Caco-2 (cell line): ENCODE measurements around the gene RUNDC3A. TPM values are rescaled to one million over a fixed set of nuclear protein-coding genes. Genes with fewer than 3 reads are reported as not detected.

Source experiments
- BruUV-seq: library from RNA; stranded (reverse); fragments of 400-500 nt; replicated peaks from 2 replicates; lab custom pipeline; 2021; lab: Mats Ljungman, UMichigan
- CTCF ChIA-PET: fragments of 300-600 bp; sonication (Branson Sonifier 250); formaldehyde crosslinking; loops from one replicate; lab custom pipeline; 2022; ENCODE audit warnings: antibody characterized with exemption; lab: Charles Lee
- POLR2A ChIA-PET: fragments of 300-600 bp; sonication (Branson Sonifier 250); formaldehyde crosslinking; loops from one replicate; lab custom pipeline; 2022; ENCODE audit warnings: antibody characterized with exemption; lab: Charles Lee
- DNase-seq, 2 experiments: peaks; one replicate each; pipeline versions ENCODE4 v3.0.0 to v3.0.0-alpha.2; 2020 to 2022
- H3K27me3 ChIP-seq: replicated peaks from 2 replicates; pipeline ENCODE4 v1.6.0; 2011; ENCODE audit warnings: low read length; ENCODE audit not compliant: control insufficient read depth, insufficient read depth
- H3K36me3 ChIP-seq: 2 replicates; pipeline ENCODE4 v1.5.1; 2011; ENCODE audit warnings: low read length; ENCODE audit not compliant: control insufficient read depth, insufficient read depth
- H3K4me1 ChIP-seq: fragments of 250-450 bp; sonication (Bioruptor Pico); 2 replicates; pipeline ENCODE4 v1.5.1; 2020; ENCODE audit warnings: mild to moderate bottlenecking
- H3K4me3 ChIP-seq: 2 replicates; pipeline ENCODE4 v1.5.1; 2011; ENCODE audit warnings: low read depth, mild to moderate bottlenecking, control low read depth, low read length
- H3K9me3 ChIP-seq: fragments of 250-450 bp; sonication (Bioruptor Pico); 2 replicates; pipeline ENCODE4 v1.5.1; 2020; ENCODE audit warnings: mild to moderate bottlenecking, moderate library complexity
- H3K27ac Mint-ChIP-seq: one replicate; pipeline ENCODE4 v1.8.0; 2022; ENCODE audit warnings: mixed read lengths; ENCODE audit not compliant: unreplicated experiment
- H3K27me3 Mint-ChIP-seq: one replicate; pipeline ENCODE4 v1.8.0; 2022; ENCODE audit warnings: mixed read lengths; ENCODE audit not compliant: insufficient read depth, unreplicated experiment
- H3K36me3 Mint-ChIP-seq: one replicate; pipeline ENCODE4 v1.8.0; 2022; ENCODE audit warnings: mild to moderate bottlenecking, mixed read lengths; ENCODE audit not compliant: insufficient read depth, unreplicated experiment
- H3K4me1 Mint-ChIP-seq: one replicate; pipeline ENCODE4 v1.8.0; 2022; ENCODE audit warnings: low read depth, mixed read lengths; ENCODE audit not compliant: unreplicated experiment
- H3K4me3 Mint-ChIP-seq: one replicate; pipeline ENCODE4 v1.8.0; 2022; ENCODE audit warnings: mild to moderate bottlenecking, moderate library complexity, mixed read lengths; ENCODE audit not compliant: unreplicated experiment
- H3K9me3 Mint-ChIP-seq: one replicate; pipeline ENCODE4 v1.8.0; 2022; ENCODE audit warnings: mixed read lengths; ENCODE audit not compliant: unreplicated experiment
- intact Hi-C: fragments of 100-400 bp; cut with micrococcal nuclease; formaldehyde crosslinking; loops from one replicate; pipeline ENCODE4 v1.10.0; 2022; ENCODE audit not compliant: unreplicated experiment
- total RNA-seq: library from RNA; stranded (reverse); gene quantifications from 2 replicates; pipeline ENCODE4 v1.2.3, GENCODE V29; 2022
- TF ChIP-seq, protein P1 (sequence below), 2 experiments: fragments of 200-600 bp in 1 of 2; IDR thresholded peaks; 1 replicate in 1 of 2; 2 replicates in 1 of 2; pipeline versions ENCODE4 v1.5.1 to v1.8.0; 2011 to 2022; ENCODE audit warnings: antibody characterized with exemption in 1 of 2, control low read depth in 1 of 2, inconsistent platforms in 1 of 2, low read depth in 1 of 2, low read length in 1 of 2, mild to moderate bottlenecking in 1 of 2, moderate library complexity in 1 of 2; ENCODE audit not compliant: insufficient read depth in 1 of 2, severe bottlenecking in 1 of 2, unreplicated experiment in 1 of 2

The RUNDC3A gene
- total RNA-seq, 1 experiment from 2014 or later = 0.34 TPM

DNA sequence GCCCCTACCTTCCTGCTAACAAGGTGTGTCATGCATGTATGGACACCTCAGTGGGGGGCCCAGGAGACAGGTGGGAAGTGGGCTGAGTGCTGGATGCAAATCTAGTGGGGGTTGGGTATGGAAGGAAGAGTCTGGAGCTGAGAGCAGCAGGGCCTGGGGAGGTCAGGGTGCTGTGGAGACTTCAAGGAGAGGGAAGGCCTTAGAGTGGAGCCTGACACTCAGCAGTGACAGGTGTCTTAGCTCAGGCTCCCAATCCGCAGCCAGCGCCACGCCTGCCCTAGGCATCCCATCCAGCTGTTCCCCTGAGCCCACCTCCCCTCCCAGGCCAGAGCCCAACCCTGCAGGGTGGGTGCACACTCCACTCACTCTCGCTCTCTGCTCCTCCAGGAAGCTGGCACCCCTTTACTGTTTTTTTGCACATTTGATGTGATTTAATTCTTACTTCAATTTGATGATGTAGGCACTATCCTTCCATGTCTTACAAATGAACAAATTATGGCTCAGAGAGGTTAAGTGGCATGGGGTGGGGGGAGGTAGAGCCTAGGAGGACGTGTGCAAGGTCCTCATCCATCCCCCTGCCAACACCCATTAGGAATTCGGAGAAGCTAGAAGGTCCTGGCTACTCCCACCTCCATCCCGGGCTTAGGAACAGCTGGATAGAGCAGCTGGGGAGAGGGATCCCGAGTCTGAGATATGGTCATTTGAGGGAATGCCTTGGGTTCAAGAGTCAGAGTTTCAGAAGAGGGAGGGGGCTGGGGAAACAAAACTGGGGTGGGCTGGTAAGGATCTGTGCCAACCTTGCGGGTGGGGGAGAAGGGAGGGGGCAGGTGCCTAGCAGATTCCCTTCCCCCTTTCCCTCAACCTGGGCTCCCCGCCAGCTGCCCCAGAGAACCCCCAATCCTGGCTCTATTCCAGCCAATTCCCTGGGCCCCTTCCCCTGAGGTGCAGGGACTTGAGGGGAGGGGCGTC lies 53.2 kb downstream of the RUNDC3A start:
- POLR2A ChIA-PET = interaction anchor here (1.0 kb wide), 1 partner anchor 16 kb away, joined by 3 read pairs; no protein-coding TSS in a partner anchor
- Histone ChIP-seq H3K27me3 (0 out of 2 replicates have a peak, but pooled peaks cover 1% of the 10 kb centered on the region), H3K9me3 (no peaks in the 10 kb centered on the region), H3K36me3 (no peaks in the 10 kb centered on the region), H3K4me3 (no peak overlapping the region), H3K4me1 (peaks cover 10% of the 10 kb centered on the region; the same call in 1 of the 2 replicates)
- no peaks in the 10 kb centered on the region for H3K9me3 Mint-ChIP-seq
- H3K36me3 Mint-ChIP-seq = no peaks in the 10 kb centered on the region
- no peak overlapping the region for H3K4me3 Mint-ChIP-seq
- DNase-seq = peak in 1 of 2 experiments; percentile 37
- no peak overlapping the region for H3K27ac Mint-ChIP-seq
- peaks cover 5% of the 10 kb centered on the region for H3K27me3 Mint-ChIP-seq
- intact Hi-C loops = no loop called here
- BruUV-seq = no TSS peak
- TF ChIP-seq, protein P1, sequence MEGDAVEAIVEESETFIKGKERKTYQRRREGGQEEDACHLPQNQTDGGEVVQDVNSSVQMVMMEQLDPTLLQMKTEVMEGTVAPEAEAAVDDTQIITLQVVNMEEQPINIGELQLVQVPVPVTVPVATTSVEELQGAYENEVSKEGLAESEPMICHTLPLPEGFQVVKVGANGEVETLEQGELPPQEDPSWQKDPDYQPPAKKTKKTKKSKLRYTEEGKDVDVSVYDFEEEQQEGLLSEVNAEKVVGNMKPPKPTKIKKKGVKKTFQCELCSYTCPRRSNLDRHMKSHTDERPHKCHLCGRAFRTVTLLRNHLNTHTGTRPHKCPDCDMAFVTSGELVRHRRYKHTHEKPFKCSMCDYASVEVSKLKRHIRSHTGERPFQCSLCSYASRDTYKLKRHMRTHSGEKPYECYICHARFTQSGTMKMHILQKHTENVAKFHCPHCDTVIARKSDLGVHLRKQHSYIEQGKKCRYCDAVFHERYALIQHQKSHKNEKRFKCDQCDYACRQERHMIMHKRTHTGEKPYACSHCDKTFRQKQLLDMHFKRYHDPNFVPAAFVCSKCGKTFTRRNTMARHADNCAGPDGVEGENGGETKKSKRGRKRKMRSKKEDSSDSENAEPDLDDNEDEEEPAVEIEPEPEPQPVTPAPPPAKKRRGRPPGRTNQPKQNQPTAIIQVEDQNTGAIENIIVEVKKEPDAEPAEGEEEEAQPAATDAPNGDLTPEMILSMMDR (IDR thresholded peaks at IDR 0.05; ENCODE audit: insufficient read depth in 1 of 2, low read depth in 1 of 2, low read length in 1 of 2, severe bottlenecking in 1 of 2, unreplicated experiment in 1 of 2) = no peak
- CTCF ChIA-PET = interaction anchor here (0.8 to 1.8 kb wide), 3 partner anchors 10 to 162 kb away, joined by 3 to 4 read pairs (median 3); partner anchors contain the start of gene GRN
- H3K4me1 Mint-ChIP-seq = peaks cover 17% of the 10 kb centered on the region

DNA sequence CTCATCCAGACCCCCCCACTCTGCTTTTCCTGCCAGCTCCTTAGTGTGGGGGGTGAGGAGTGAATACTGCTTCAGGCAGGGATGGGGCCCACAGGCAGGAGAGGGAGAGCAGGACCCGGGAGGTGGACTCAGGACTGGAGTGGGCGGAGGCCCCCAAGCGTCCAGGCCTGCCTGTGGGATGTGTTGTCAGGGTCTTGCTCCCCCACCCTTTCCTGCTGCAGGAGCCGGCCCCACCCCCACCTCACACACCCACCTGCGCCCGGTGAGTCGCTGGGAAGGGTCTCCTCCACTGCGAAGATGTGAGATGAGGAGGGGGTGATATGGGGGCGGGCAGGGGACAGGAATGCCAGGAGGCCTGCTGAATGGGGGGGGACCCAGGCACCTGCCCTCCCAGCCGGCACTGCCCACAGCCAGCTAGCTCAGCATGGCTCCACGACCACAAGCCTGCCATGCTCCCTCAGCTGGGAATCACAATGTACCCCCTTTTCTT lies 54.1 kb downstream of the RUNDC3A start:
- H3K4me1 ChIP-seq = peaks cover 10% of the 10 kb centered on the region; the same call in 1 of the 2 replicates
- H3K4me3 ChIP-seq = peak overlapping the region; percentile 69
- H3K27me3 ChIP-seq = 0 out of 2 replicates have a peak, but pooled peaks cover 1% of the 10 kb centered on the region
- peaks cover 17% of the 10 kb centered on the region for H3K4me1 Mint-ChIP-seq
- H3K36me3 Mint-ChIP-seq = no peaks in the 10 kb centered on the region
- no peaks in the 10 kb centered on the region for H3K36me3 ChIP-seq
- BruUV-seq = no TSS peak
- H3K27ac Mint-ChIP-seq = no peak overlapping the region
- peaks cover 7% of the 10 kb centered on the region for H3K27me3 Mint-ChIP-seq
- TF ChIP-seq, protein P1 (IDR thresholded peaks at IDR 0.05; ENCODE audit: insufficient read depth in 1 of 2, low read depth in 1 of 2, low read length in 1 of 2, severe bottlenecking in 1 of 2, unreplicated experiment in 1 of 2) = no peak
- intact Hi-C loops = no loop called here
- ChIA-PET POLR2A (interaction anchor here (1.0 kb wide), 1 partner anchor 181 kb away, joined by 4 read pairs; no protein-coding TSS in a partner anchor), CTCF (interaction anchor here (1.5 to 1.9 kb wide), 5 partner anchors 9 to 161 kb away, joined by 4 to 13 read pairs (median 9); partner anchors contain the start of gene GRN)
- DNase-seq = peak in 1 of 2 experiments; percentile 31
- H3K4me3 Mint-ChIP-seq = peak overlapping the region; percentile 70
- no peaks in the 10 kb centered on the region for H3K9me3 Mint-ChIP-seq
- H3K9me3 ChIP-seq = no peaks in the 10 kb centered on the region
